Astrocyte of the cerebellum (primary cell): Measurements from ENCODE around the gene ZNFX1.

Source experiments
- DNase-seq: peaks from one replicate; pipeline ENCODE4 v3.0.0-alpha.2; 2011; ENCODE audit warnings: low read depth
- H3K4me3 ChIP-seq: 2 replicates; pipeline ENCODE4 v1.5.1; 2011; ENCODE audit warnings: mild to moderate bottlenecking, low read depth, low read length, moderate library complexity
- in situ Hi-C: cut with HindIII; loops from 2 replicates; pipeline ENCODE4 v1.10.0; 2017; ENCODE audit warnings: low sequenced_read_pairs
- TF ChIP-seq, protein P1 (sequence below): IDR thresholded peaks from 2 replicates; pipeline ENCODE4 v1.5.1; 2012; ENCODE audit warnings: low read length, low read depth, moderate library complexity, mild to moderate bottlenecking; ENCODE audit errors: missing control alignments

The ZNFX1 gene

GRCh38 chr20:49279677-49280462 lies 2.0 kb upstream of the ZNFX1 start:
- in situ Hi-C loops, result no loop called here
- H3K4me3 ChIP-seq, result peak overlapping the region; percentile 96
- no peak for DNase-seq
- TF ChIP-seq, protein P1, sequence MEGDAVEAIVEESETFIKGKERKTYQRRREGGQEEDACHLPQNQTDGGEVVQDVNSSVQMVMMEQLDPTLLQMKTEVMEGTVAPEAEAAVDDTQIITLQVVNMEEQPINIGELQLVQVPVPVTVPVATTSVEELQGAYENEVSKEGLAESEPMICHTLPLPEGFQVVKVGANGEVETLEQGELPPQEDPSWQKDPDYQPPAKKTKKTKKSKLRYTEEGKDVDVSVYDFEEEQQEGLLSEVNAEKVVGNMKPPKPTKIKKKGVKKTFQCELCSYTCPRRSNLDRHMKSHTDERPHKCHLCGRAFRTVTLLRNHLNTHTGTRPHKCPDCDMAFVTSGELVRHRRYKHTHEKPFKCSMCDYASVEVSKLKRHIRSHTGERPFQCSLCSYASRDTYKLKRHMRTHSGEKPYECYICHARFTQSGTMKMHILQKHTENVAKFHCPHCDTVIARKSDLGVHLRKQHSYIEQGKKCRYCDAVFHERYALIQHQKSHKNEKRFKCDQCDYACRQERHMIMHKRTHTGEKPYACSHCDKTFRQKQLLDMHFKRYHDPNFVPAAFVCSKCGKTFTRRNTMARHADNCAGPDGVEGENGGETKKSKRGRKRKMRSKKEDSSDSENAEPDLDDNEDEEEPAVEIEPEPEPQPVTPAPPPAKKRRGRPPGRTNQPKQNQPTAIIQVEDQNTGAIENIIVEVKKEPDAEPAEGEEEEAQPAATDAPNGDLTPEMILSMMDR, result no peak

- peak overlapping the region; percentile 96 for H3K4me3 ChIP-seq
- in situ Hi-C loops, result no loop called here
- DNase-seq, result no peak
- TF ChIP-seq, protein P1, result no peak
These were observed 1.2 kb upstream of the ZNFX1 start for GRCh38 chr20:49278818-49279676.

DNA sequence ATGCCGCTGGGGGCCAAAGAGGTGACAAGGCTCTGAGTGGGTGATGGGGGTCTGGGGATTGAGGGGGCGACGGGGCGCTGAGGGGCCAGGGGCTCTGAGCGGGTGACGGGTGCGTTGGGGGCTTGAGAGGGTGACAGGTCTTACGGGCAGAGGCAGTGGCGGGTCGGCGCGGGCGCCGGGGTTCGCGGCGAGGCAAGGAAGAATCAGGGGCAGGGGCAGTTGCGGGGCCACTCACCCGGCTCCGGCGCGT lies 146 bp downstream of the ZNFX1 start:
- no peak for DNase-seq
- H3K4me3 ChIP-seq, result peak overlapping the region; percentile 96
- in situ Hi-C loops, result no loop called here

DNA sequence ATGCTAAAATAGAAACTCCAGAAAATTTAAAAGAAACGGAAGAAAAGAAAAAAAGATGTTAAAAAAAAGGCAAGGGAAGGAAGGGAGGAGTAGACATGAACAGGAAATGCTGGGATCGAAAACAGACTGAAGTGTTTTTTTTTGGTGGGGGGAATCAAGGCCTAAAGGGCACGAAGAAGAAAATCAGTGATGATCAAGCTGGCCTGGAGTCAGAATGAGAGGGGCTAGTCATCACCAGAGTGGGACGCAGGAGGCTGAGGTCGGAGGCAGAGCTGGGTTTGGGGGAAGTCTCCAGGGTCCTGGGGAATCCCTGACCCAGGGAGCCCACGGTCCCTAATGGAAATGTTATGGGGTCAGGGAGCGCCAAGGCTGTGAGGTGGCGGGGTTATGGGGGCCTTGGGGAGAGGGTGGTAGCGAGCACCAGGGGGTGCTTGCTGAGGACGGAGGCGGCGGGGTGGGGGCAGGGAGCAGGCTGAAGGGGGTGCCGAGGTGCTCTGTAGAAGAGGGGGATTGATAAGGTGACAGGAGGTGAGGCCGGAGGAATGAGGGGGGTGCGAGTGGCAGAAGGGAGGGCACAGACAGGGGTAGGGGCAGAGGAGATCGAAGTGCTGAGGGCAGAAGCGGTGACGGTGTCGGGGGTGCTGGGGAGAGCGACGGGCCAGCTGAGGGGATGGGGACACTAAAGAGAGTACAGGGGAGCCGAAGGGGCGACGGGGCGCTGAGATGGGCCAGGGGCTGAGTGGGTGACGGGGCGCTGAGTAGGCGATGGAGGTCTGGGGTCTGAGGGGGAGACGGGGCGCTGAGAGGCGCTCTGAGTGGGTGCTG lies 684 bp downstream of the ZNFX1 start:
- peak overlapping the region; percentile 96 for H3K4me3 ChIP-seq
- TF ChIP-seq, protein P1, result no peak
- no peak for DNase-seq
- in situ Hi-C loops, result no loop called here

More for the DNA sequence above, 146 bp downstream of the ZNFX1 start:
- TF ChIP-seq, protein P1, result no peak

GRCh38 chr20:49276161-49276960 lies 1.5 kb downstream of the ZNFX1 start:
- in situ Hi-C loops, result no loop called here
- TF ChIP-seq, protein P1, result no peak
- peak; percentile 65 for DNase-seq
- peak overlapping the region; percentile 96 for H3K4me3 ChIP-seq
